GM23338 (cell line): ENCODE data around the gene CNMD. TPM values are rescaled to one million over a fixed set of nuclear protein-coding genes. Genes with fewer than 3 reads are reported as not detected.

Experiments used
- ATAC-seq: fragments of 200-7000 bp; cut with Tn5 transposase; 3 replicates; pipeline ENCODE4 v1.9.1; 2020
- DNase-seq: peaks from one replicate; pipeline ENCODE4 v3.0.0-alpha.2; 2015; ENCODE audit warnings: low spot score
- H2AFZ ChIP-seq: fragments of 200-600 bp; sonication (generic); 2 replicates; pipeline ENCODE4 v1.8.0; 2016; ENCODE audit warnings: antibody characterized with exemption, mild to moderate bottlenecking, moderate library complexity
- H3F3A ChIP-seq: fragments of 200-600 bp; sonication (generic); replicated peaks from 2 replicates; pipeline ENCODE4 v1.8.0; 2017; ENCODE audit warnings: antibody characterized with exemption, mixed run types, low read depth
- H3K27ac ChIP-seq: fragments of 200-600 bp; sonication (generic); 2 replicates; pipeline ENCODE4 v1.6.1; 2016; ENCODE audit warnings: low read depth
- H3K27me3 ChIP-seq: fragments of 200-600 bp; sonication (generic); 2 replicates; pipeline ENCODE4 v1.8.0; 2016; ENCODE audit warnings: mild to moderate bottlenecking, mixed run types, moderate library complexity; ENCODE audit not compliant: insufficient read depth
- H3K36me3 ChIP-seq: fragments of 200-600 bp; sonication (generic); 2 replicates; pipeline ENCODE4 v1.8.0; 2016; ENCODE audit warnings: mild to moderate bottlenecking; ENCODE audit not compliant: insufficient read depth
- H3K4me1 ChIP-seq: fragments of 200-600 bp; sonication (generic); 2 replicates; pipeline ENCODE4 v1.8.0; 2016; ENCODE audit warnings: mild to moderate bottlenecking, moderate library complexity; ENCODE audit not compliant: insufficient read depth
- H3K4me2 ChIP-seq: fragments of 200-600 bp; sonication (generic); 2 replicates; pipeline ENCODE4 v1.7.1; 2017; ENCODE audit warnings: mixed run types
- H3K4me3 ChIP-seq: fragments of 200-600 bp; sonication (generic); 2 replicates; pipeline ENCODE4 v1.6.1; 2016; ENCODE audit warnings: mixed run types
- H3K79me2 ChIP-seq: fragments of 200-600 bp; sonication (generic); replicated peaks from 2 replicates; pipeline ENCODE4 v1.8.0; 2017; ENCODE audit warnings: mild to moderate bottlenecking; ENCODE audit not compliant: insufficient read depth
- H3K9me2 ChIP-seq: fragments of 200-600 bp; sonication (generic); 2 replicates; pipeline ENCODE4 v1.8.0; 2017; ENCODE audit not compliant: insufficient read depth
- H4K20me1 ChIP-seq: fragments of 200-600 bp; sonication (generic); replicated peaks from 2 replicates; pipeline ENCODE4 v1.8.0; 2017; ENCODE audit warnings: mild to moderate bottlenecking; ENCODE audit not compliant: insufficient read depth
- H3K27ac Mint-ChIP-seq: 2 replicates; pipeline ENCODE4 v1.8.0; 2020; ENCODE audit warnings: inconsistent platforms, mild to moderate bottlenecking, moderate library complexity, mixed read lengths
- H3K27me3 Mint-ChIP-seq: 3 replicates; pipeline ENCODE4 v1.8.0; 2022; ENCODE audit warnings: low read depth, mild to moderate bottlenecking, moderate library complexity, mixed read lengths, inconsistent platforms; ENCODE audit not compliant: insufficient read depth, poor library complexity
- H3K36me3 Mint-ChIP-seq: 3 replicates; pipeline ENCODE4 v1.8.0; 2021; ENCODE audit warnings: low read depth, mild to moderate bottlenecking, inconsistent platforms, moderate library complexity, mixed read lengths
- H3K4me1 Mint-ChIP-seq: 3 replicates; pipeline ENCODE4 v1.8.0; 2020; ENCODE audit warnings: mild to moderate bottlenecking, inconsistent platforms, mixed read lengths
- H3K4me3 Mint-ChIP-seq: 3 replicates; pipeline ENCODE4 v1.8.0; 2021; ENCODE audit warnings: moderate library complexity, mild to moderate bottlenecking, inconsistent platforms, mixed read lengths
- H3K9me3 Mint-ChIP-seq: 3 replicates; pipeline ENCODE4 v1.8.0; 2020; ENCODE audit warnings: moderate library complexity, mild to moderate bottlenecking, inconsistent platforms, mixed read lengths
- CREB1 ChIP-seq: fragments of 250-450 bp; sonication (Bioruptor Pico); IDR thresholded peaks from 2 replicates; pipeline ENCODE4 v1.5.0; 2020; ENCODE audit warnings: low read depth, mild to moderate bottlenecking, moderate library complexity
- EZH2 ChIP-seq: fragments of 200-600 bp; sonication (generic); IDR thresholded peaks from one replicate; pipeline ENCODE4 v1.8.0; 2017; ENCODE audit warnings: antibody characterized with exemption, mild to moderate bottlenecking, low read depth; ENCODE audit not compliant: unreplicated experiment
- EZH2phosphoT487 ChIP-seq: fragments of 200-600 bp; sonication (generic); IDR thresholded peaks from one replicate; pipeline ENCODE4 v1.8.1; 2018; ENCODE audit warnings: antibody characterized with exemption; ENCODE audit not compliant: unreplicated experiment
- JUNB ChIP-seq: IDR thresholded peaks from one replicate; pipeline ENCODE4 v1.6.1; 2016; ENCODE audit warnings: antibody characterized with exemption; ENCODE audit not compliant: unreplicated experiment
- NANOG ChIP-seq: IDR thresholded peaks from 2 replicates; pipeline ENCODE4 v1.6.1; 2016; ENCODE audit warnings: antibody characterized with exemption, borderline replicate concordance
- POLR2AphosphoS5 ChIP-seq: IDR thresholded peaks from 2 replicates; pipeline ENCODE4 v1.6.1; 2016; ENCODE audit warnings: antibody characterized with exemption, low read depth
- STAT1 ChIP-seq: IDR thresholded peaks from one replicate; pipeline ENCODE4 v1.6.1; 2016; ENCODE audit warnings: antibody characterized with exemption; ENCODE audit not compliant: unreplicated experiment
- ZNF114 ChIP-seq: fragments of 250-450 bp; sonication (Bioruptor Pico); IDR thresholded peaks from 2 replicates; pipeline ENCODE4 v1.5.0; 2020; ENCODE audit warnings: mild to moderate bottlenecking, moderate library complexity
- ZNF331 ChIP-seq: fragments of 250-450 bp; sonication (Bioruptor Pico); IDR thresholded peaks from 2 replicates; pipeline ENCODE4 v1.5.0; 2020; ENCODE audit warnings: low read depth, mild to moderate bottlenecking, moderate library complexity
- polyA plus RNA-seq: library from polyadenylated mRNA; unstranded; fragments of >200 nt; fragmentation: Nextera tagmentation; extraction: Ambion mirVana; gene quantifications from 2 replicates; pipeline ENCODE4 v1.2.1, GENCODE V29; 2016
- total RNA-seq: library from RNA; depleted of rRNA; stranded (reverse); fragments of >200 nt; shearing (Covaris generic); gene quantifications from 2 replicates; pipeline ENCODE4 v1.2.3, GENCODE V29; 2014
- TF ChIP-seq, protein P1 (sequence below): IDR thresholded peaks from one replicate; pipeline ENCODE4 v1.6.1; 2018; ENCODE audit warnings: antibody characterized with exemption; ENCODE audit not compliant: unreplicated experiment
- TF ChIP-seq, protein P2 (sequence below): IDR thresholded peaks from 2 replicates; pipeline ENCODE4 v1.6.1; 2016; ENCODE audit warnings: antibody characterized with exemption
- TF ChIP-seq, protein P3 (sequence below), 2 experiments: fragments of 200-600 bp in 1 of 2; sonication (generic) in 1 of 2; conservative IDR thresholded peaks; 2 replicates each; pipeline versions ENCODE4 v1.5.1 to v1.6.1; 2016 to 2017; ENCODE audit warnings: antibody characterized with exemption in 2 of 2, low read depth in 2 of 2, mild to moderate bottlenecking in 2 of 2, moderate library complexity in 1 of 2

The CNMD gene
- total and polyA plus RNA-seq, 2 experiments from 2014 or later: 141 to 207 TPM

DNA sequence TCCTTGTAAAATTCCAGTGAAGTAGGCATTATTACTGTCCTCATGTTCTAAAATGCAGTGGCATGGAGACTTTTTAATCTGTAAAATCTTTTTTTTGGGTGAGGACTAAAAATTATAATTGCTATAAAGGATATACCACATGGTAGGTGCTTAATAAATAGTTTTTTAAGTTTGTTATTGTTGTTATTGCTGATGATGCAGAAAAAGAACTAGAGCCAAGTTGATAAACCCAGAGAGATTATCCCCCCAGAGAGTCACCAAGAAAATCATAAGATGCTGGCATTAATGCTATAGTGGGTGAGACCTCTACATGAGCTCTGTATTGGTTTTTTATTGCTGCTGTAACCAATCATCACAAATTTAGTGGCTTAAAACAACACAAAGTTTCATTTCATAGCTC lies 44.3 kb upstream of the CNMD start:
- Mint-ChIP-seq H3K9me3 (no peaks in the 10 kb centered on the region), H3K4me3 (no peak overlapping the region), H3K4me1 (peaks cover 15% of the 10 kb centered on the region; the same call in 2 of the 3 replicates), H3K27me3 (peaks cover 4% of the 10 kb centered on the region), H3K27ac (no peak overlapping the region), H3K36me3 (no peaks in the 10 kb centered on the region)
- no peaks in the 10 kb centered on the region for H3K27me3 ChIP-seq
- TF ChIP-seq, protein P1, sequence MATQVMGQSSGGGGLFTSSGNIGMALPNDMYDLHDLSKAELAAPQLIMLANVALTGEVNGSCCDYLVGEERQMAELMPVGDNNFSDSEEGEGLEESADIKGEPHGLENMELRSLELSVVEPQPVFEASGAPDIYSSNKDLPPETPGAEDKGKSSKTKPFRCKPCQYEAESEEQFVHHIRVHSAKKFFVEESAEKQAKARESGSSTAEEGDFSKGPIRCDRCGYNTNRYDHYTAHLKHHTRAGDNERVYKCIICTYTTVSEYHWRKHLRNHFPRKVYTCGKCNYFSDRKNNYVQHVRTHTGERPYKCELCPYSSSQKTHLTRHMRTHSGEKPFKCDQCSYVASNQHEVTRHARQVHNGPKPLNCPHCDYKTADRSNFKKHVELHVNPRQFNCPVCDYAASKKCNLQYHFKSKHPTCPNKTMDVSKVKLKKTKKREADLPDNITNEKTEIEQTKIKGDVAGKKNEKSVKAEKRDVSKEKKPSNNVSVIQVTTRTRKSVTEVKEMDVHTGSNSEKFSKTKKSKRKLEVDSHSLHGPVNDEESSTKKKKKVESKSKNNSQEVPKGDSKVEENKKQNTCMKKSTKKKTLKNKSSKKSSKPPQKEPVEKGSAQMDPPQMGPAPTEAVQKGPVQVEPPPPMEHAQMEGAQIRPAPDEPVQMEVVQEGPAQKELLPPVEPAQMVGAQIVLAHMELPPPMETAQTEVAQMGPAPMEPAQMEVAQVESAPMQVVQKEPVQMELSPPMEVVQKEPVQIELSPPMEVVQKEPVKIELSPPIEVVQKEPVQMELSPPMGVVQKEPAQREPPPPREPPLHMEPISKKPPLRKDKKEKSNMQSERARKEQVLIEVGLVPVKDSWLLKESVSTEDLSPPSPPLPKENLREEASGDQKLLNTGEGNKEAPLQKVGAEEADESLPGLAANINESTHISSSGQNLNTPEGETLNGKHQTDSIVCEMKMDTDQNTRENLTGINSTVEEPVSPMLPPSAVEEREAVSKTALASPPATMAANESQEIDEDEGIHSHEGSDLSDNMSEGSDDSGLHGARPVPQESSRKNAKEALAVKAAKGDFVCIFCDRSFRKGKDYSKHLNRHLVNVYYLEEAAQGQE: no peak
- TF ChIP-seq, protein P2, sequence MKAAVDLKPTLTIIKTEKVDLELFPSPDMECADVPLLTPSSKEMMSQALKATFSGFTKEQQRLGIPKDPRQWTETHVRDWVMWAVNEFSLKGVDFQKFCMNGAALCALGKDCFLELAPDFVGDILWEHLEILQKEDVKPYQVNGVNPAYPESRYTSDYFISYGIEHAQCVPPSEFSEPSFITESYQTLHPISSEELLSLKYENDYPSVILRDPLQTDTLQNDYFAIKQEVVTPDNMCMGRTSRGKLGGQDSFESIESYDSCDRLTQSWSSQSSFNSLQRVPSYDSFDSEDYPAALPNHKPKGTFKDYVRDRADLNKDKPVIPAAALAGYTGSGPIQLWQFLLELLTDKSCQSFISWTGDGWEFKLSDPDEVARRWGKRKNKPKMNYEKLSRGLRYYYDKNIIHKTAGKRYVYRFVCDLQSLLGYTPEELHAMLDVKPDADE: no peak
- no peak for TF ChIP-seq CREB1
- H3K4me2 ChIP-seq: no peak overlapping the region
- no peaks in the 10 kb centered on the region for H3F3A ChIP-seq
- H3K79me2 ChIP-seq: no peaks in the 10 kb centered on the region
- no peak overlapping the region for H2AFZ ChIP-seq
- H3K9me2 ChIP-seq: peaks cover 5% of the 10 kb centered on the region; the same call in 1 of the 2 replicates
- ATAC-seq (no peak), DNase-seq (no peak)
- no peak overlapping the region for H3K27ac ChIP-seq
- no peaks in the 10 kb centered on the region for H3K36me3 ChIP-seq
- H4K20me1 ChIP-seq: no peaks in the 10 kb centered on the region
- no peak overlapping the region for H3K4me3 ChIP-seq
- peaks cover 16% of the 10 kb centered on the region for H3K4me1 ChIP-seq

DNA sequence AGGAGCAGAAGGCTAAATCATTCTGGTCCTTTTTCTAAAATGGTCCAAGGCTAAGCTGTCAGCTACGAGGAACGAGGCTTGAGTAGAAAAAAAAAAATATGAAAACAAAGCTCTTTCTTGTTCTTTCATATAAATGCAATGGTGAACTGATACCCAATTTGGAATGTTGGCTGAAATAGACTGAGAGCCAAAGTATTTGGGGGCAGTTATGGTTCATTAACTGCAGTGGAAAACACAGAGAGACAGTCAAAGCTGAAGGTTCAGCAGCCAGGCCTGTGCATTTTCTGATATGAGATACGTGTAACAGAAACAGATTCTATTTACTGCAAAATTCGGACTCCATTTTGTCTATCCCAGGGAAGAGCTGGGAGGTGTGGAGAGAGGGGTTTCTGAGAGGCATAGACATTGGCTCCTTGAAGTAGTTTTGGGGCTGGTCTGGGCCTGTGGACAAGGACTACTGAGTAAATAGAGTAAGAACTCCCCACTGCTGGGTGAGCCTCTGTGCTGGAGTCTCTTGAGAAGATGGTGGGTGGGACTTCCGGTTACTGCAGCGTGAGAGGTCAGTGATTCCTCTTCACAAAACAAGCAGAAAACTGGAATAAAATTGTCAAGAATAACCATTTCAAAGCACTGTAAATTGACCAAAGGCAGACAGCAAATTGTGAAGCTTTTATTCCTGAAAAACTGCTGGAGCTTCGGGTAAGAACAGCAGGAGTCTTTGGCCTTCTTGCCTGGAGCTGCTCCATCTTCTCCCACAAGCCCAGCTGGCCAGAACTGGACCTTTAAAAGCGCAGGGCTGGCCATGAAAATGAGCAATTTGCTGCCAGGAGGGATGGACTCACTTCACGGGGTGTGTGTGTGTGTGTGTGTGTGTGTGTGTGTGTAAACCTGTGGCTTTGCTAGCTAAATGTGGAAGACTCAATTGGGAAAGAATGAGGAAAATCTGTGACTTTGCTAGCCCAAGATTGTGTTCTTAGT lies 43.1 kb upstream of the CNMD start:
- H3F3A ChIP-seq: no peaks in the 10 kb centered on the region
- no peaks in the 10 kb centered on the region for H3K79me2 ChIP-seq
- no peak overlapping the region for H3K4me3 Mint-ChIP-seq
- H3K9me3 Mint-ChIP-seq: no peaks in the 10 kb centered on the region
- no peak overlapping the region for H3K27ac ChIP-seq
- H3K4me1 ChIP-seq: peaks cover 10% of the 10 kb centered on the region
- H3K27me3 ChIP-seq: no peaks in the 10 kb centered on the region
- peaks cover 4% of the 10 kb centered on the region for H3K27me3 Mint-ChIP-seq
- H3K4me2 ChIP-seq: no peak overlapping the region
- no peaks in the 10 kb centered on the region for H4K20me1 ChIP-seq
- ATAC-seq (no peak), DNase-seq (no peak)
- no peaks in the 10 kb centered on the region for H3K36me3 Mint-ChIP-seq
- H3K27ac Mint-ChIP-seq: no peak overlapping the region
- H3K4me1 Mint-ChIP-seq: peaks cover 10% of the 10 kb centered on the region; the same call in 2 of the 3 replicates
- peak overlapping the region; percentile 87 for H2AFZ ChIP-seq
- no peak overlapping the region for H3K4me3 ChIP-seq
- H3K36me3 ChIP-seq: no peaks in the 10 kb centered on the region
- H3K9me2 ChIP-seq: peaks cover 5% of the 10 kb centered on the region; the same call in 1 of the 2 replicates
- TF ChIP-seq ZNF114 (CRISPR knock-in tag): no peak
- TF ChIP-seq EZH2phosphoT487: no peak
- TF ChIP-seq ZNF331: no peak
- TF ChIP-seq, protein P3, sequence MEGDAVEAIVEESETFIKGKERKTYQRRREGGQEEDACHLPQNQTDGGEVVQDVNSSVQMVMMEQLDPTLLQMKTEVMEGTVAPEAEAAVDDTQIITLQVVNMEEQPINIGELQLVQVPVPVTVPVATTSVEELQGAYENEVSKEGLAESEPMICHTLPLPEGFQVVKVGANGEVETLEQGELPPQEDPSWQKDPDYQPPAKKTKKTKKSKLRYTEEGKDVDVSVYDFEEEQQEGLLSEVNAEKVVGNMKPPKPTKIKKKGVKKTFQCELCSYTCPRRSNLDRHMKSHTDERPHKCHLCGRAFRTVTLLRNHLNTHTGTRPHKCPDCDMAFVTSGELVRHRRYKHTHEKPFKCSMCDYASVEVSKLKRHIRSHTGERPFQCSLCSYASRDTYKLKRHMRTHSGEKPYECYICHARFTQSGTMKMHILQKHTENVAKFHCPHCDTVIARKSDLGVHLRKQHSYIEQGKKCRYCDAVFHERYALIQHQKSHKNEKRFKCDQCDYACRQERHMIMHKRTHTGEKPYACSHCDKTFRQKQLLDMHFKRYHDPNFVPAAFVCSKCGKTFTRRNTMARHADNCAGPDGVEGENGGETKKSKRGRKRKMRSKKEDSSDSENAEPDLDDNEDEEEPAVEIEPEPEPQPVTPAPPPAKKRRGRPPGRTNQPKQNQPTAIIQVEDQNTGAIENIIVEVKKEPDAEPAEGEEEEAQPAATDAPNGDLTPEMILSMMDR (conservative IDR thresholded peaks at IDR 0.05; ENCODE audit: low read depth in 2 of 2): no peak
- no peak for TF ChIP-seq POLR2AphosphoS5
- TF ChIP-seq JUNB: no peak
- TF ChIP-seq, protein P1: no peak
- no peak for TF ChIP-seq NANOG
- no peak for TF ChIP-seq STAT1
- TF ChIP-seq EZH2: no peak
